GM03348 (cell line): Measurements from ENCODE around the gene PDE11A.

Source experiments
- DNase-seq: peaks from one replicate; pipeline ENCODE4 v3.0.0; 2012; ENCODE audit warnings: low spot score

The PDE11A gene

DNA sequence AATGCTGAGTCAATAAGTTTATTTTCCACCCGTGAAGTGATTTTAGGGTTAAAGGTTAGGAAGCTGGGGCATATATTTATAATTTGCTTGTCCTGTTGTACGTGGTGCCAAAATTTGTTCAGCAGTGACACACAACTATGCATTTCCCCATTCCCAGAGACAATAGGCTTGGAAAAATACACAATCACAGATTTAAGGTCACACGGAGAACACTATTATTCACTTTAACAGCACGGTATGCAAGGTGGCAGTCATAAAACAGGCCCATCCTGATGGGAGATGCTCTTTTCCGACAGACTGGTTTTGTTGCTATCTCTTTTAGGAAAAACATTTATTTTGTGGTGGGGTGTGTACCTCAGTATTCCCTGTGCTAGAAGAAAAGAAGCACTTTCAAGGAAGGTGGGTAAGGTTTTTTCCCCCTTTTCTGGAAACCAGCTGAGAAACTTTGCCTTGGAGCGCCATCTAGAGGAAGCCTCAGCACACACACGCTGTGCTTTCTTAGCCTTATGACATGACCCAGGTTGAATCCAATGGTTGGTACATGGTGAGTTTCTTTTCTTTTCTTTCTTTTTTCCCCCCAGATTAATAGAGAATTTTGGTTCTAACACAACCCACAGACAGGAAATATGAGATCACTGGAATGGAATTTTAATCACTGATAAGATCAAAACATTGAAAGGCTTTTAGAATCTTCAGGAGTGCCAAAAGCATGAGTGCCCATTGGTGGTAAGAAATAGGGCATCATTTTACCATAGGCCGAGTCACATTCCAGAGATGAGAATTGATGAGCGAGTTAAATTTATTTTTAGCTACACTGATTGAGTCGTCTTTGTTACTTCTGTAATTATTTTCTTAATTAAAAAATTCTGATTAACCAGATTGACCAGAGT, 347.9 kb downstream of the PDE11A start:
- peak; percentile 72 for DNase-seq

DNA sequence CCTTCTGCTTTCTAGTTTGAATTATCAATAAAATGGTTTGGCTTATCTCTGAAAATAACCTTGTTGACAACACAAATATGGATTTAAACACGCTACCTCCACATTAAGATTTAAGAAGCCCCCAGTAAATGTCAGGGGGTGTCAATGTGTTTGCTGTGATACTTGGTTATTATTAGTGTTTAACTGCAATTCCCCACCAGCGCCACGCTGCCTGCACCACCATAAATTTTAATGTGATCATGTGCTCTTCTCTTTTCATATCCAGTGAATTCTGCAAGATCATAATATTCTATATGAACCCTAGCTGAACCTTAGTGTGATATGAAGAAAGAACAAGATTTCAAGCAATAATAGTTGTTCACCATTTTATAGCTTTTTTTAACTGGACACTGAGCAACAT, 349.3 kb downstream of the PDE11A start:
- no peak for DNase-seq

DNA sequence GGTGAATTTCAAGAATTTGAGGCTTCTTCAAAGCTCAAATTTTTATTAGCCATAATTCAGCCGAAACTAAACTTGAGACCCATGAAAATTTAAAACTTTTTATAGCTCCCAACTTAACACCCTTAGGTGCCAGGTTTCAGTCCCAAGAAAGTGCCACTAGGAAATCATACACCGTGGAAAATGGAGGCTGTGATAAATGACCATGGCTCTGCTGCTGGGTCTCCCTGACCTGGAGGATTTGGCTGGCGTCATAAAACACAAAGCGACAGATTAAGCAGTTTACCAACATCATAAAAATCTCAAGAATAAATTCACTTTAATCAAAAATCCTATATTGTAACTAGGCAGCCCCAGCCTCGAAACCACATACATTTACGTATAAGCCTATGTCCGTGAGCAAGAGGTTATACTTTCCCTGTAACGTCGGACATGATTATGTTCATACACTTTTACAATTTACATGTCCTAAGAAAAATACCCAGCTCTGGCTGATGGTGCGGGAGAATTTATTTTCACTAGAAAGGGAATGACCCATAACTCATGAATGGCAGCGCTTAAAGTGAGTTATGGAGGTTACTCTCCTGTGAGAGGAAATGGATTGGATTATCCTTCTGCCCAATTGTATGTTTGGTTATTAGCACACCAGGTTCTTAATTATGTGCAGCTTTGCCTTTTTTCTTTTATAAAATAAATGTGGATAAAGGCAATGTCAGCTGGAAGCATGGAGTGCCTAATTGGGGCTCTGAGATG, 350.6 kb downstream of the PDE11A start:
- DNase-seq, result no peak

DNA sequence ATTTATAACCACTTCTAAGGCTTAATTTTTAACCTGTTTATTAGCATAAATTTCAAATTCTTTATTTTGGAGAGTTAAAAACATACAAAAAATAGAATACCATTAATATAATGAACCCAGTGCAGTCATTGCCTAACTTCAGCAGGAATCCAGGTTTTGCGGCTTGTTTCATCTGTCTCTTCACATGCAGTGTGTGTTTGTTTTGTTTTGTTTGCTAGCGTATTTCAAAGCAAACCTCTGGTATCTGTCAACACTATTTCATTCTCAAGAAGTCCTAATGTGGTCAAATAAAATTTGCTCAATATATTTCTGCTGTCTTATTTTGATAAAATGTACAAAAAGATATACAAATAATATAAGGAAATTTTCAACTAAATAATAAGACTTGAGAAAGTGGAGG, 351.5 kb downstream of the PDE11A start:
- DNase-seq, result no peak

DNA sequence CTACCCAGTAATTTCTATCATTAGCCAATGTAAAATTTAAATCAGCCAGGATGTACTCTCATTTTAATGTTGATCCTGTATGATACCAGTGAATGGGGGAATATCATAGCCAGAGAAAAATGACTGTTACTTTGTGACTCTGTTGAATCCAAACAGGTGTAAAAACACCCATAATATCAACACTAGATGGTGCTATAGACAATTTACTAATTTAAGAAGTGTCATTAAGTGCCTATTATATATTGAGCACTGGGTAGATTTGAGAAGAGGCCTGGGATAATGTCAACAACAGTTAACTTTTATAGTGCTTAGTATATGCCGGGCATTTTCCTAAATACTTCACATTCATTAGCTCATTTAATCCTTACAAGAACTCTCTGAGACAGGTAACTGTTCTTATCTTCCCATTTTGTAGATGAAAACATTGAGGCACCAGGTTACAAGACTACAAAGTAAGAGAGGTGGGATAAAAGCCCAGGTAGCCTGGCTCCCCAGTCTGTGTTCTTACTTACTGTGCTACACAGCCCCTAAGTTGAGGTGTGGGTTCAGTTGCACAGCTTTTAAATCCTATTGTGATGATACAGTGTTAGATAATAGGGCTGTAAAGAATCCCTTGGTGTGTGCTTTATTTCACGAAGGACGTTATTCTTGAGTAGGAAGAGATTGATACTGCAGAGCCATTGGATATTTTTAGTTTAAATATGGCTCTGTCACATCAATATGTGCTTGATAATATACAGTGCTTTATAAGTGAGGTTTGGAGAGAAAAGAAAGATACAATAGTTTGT, 354.6 kb downstream of the PDE11A start:
- no peak for DNase-seq

DNA sequence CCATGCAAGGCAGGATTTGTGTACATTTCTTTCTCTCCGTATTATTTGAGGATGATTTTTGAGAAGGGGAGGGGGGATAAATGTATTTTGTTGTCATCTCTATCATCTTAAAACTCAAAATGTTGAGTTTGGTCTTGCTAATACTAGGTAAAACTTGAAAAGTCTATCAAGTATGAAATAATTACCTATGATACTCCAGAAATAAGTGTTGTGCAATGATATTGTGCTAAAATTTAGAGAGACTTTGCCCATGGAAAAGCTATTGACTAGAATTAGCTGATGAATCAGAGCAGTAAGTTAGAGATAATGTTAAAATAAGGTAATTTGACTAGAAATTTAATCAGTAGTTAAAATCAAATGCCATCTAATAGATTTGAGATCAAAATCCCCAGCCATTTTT, 356.1 kb downstream of the PDE11A start:
- DNase-seq, result no peak

DNA sequence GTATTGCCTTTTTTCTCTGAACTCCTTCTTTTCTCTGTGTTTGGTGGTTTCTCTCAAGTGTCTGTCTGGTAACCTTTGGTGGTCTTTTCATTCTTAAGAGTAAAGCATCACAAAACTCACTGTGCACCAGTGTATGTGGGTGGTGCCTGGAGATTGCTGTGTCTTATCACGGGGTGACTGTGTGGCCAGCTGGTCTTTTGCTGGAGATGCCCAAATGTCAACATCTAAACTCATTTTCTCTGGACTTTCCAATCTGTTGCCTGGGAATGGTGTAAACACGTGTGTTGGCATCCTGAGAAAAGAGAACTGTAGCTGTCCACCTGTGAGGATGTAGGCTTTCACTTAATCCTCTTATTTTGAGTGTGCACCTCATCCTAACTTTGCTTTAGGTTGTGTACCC, 356.8 kb downstream of the PDE11A start:
- DNase-seq, result no peak

DNA sequence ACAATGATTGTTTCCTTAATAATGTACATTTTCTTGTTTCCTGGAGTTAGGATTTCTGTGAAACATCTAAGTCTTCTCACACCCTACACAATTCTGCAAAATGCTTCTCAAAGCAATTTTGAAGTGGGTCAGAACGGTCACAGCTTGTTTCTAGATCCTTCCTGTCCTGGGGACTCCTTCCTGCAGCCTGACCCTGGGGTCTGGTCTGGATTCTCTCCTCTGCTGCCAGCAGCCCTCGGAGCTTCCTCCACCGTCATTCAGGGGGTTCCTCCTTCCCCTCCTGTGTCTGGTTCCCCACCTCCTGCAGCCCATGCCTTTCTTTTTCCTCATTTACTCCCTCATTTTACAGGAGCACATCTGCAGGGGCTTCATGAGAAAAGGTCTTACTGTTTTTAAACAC, 357.9 kb downstream of the PDE11A start:
- no peak for DNase-seq

DNA sequence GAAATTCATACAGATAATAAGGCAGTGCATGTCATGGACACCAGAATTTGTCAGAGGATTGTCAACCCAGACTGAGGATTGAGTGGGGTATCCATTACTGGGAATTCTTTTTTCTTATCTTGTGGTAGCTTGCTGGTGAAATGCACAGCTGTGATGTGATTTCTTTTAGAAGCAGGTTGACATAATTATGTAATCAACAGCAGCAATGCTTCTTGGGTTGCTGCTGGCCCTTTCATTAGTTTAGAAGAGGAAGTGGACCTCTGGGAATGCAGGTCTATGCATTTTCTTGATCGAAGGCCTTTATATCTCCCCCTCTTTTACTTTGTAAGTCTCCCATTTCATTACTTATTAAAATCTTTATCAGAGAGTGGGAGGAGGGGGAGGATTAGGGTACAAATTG, 360.1 kb downstream of the PDE11A start:
- no peak for DNase-seq

DNA sequence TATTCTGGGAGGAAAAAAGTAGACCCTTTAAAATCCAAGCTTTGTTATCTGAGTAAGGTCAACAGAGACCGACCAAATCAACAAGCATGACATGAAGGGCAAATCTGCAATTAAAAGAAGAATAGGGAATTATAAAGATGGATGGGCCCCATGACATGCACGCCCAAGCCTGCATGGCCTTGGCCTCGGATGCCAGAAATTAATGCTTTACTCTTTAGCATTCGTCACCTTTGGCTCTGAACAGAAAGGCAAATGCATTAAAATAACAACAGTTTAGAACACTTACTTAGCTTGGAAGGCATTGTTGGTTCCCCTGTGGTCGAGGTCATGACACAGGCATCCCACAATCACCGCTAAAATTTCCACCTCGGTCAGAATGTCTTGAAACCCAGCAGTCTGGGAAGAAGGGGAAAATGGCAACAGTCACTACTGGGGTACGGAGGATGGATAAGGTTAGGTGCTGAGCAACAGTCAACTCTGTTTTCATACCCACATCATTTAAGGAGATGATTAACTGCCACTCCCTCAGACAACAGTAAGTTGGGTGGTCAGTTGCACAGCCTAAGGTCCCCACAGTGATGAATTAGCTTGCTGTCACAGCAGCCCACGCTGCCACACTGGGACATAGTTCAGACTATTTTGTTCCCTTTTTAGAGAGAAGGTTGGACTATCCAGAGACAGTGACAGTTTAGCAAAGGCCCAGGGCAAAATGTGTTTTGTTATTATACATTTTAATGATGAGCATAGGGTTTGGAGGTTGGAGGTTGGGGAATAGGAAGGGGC, 360.9 kb downstream of the PDE11A start:
- DNase-seq, result no peak

DNA sequence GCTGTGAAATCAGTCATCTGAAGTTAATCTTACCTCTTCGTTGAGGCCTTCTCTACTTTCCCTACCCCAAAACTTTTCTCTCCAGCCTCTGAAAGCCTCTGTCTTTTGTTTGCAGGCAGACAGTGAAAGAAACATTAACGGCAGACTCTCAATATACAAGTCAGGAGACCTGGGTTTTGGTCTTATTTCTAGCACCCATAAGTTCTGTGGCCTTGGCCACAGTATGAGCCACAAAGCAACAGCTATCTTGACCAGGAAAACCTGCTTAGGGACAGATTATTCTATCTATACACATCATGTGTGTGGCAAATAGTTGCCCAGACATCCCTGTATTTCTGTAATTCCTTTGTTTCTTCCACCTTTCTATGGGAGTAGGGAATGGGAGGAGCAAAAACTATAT, 361.7 kb downstream of the PDE11A start:
- DNase-seq, result no peak

DNA sequence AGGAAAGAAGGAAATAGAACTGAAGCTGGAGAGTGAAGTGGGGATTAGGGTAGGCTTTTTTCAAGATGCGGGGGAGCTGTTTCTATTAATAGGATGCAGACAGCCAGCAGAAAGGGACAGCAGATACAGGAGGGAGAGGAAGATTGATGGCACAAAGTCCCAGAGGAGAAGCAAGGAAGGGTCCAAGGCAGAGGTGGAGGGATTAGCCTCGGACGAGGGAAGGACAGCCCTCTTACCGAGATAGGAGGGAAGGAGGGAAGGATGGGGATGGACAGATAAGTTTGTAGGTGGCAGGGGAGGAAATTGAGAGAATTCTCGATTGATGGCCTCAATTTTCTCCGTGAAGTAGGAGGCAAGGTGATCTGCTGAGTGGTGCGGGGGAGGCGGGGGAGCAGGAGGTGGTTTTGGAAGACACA, 362.6 kb downstream of the PDE11A start:
- no peak for DNase-seq

DNA sequence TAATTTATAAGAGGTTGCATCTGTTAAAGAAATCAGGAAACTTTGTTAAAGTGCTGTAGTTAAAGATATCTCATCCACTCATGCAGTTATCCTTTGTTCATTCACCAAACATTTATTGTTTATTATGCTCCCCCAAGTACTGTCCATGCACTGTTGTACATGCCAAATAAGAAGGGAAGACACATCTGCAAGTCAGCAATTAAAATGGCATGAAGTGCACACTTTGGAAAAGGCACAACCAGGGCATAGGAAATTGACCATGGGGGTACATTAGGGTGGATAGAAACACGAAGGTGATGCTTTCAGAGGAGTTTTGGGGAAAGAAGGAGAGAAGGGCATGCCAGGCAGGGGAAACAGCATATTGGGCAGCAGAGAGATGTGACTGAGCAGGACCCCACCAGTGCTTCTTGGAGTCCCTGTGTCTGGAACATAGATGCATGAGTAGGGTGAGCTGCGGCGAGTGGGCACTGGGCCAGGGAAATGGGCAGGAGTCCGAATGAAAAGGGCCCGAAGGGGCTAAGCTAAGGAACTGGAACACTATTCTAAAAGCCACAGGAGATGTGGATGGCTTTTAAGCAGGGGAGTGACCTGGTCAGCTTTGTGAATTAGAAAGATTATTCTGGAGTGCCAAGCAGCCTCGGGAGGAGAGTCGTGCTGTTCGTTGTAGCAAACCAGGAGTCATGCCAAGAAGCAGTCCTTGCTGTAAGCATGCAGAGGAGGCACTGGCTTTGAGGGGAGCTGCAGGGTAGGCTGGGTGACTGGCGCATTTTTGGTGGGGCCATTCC, 363.7 kb downstream of the PDE11A start:
- no peak for DNase-seq

DNA sequence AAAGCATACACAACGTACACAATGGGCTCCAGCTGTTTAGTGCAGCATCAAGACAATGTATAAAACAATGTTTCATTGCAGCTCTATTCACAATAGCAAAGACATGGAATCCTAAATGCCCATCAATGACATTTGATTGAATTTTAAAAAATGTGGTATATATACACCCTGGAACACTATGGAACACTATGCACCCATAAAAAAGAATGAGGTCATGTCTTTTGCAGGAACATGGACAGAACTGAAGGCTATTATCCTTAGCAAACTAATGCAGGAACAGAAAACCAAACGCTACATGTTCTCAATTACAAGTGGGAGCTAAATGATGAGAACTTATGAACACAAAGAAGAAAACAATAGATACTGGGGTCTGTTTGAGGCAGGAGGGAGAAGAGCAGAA, 364.5 kb downstream of the PDE11A start:
- no peak for DNase-seq

DNA sequence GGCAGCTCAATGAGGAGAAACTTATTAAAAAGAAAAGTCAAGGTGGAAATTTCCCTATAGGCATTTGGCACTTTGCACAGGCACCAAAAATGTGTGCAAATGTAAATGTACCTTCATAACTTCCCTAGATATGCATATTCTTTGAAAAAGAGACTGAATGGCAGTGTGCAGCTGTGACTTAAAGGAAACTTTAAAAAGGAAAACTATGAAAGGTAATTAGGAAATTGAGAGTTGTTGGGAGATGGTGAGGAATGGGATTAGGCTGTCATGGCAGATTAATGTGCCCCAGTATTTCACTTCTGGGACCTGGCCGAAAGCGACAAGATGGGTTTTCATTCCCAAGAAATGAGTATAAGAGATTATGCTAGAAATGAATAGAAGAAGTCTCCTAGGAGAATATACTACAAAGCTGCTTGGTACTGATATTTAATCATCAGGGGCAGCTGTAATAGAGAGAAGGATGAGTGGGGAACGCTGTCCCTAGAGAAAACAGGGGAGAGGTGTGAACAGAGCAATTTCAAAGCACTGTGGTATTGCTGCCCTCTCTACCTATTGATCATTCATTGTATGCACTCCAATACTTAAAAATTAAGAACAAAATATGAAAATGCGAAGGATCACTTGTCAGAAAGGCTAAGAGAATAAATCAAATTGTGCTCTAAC, 366.9 kb downstream of the PDE11A start:
- no peak for DNase-seq

DNA sequence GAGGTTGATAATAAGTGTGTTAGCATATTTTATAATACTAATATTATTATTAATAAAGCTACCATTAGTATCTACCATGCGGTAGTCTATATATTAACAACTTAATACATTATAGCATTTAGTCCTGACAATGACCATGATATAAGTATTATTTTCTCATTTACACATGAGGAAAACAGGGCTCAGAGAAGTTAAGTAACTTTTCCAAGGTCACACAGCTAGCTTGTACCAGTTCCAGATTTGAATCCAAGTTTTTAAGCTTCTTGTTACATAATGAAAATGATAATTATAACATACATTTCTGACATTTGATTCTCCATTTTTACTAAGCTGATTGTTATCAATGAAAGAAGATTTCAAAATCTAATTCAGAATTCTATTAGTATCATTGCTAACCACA, 369.4 kb downstream of the PDE11A start:
- DNase-seq, result no peak

DNA sequence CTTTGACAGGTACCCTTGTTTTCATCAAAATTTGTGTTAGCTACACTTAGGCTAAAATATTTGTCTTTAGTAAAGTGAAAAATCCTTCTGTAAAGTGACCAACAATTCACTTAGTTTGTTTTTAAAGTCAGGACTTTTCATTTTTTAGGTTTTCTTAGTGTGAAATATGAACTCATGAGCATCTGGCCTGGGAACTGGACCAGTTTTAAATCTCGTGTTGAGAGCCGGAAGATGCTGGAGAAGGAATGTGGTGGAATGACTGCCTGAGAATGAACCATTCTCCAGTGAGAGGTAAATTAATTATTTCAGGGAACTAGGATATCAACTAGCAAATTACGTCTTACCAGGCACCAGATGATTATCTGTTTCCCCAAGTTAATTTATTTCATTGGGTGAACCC, 374.3 kb downstream of the PDE11A start:
- DNase-seq, result no peak

DNA sequence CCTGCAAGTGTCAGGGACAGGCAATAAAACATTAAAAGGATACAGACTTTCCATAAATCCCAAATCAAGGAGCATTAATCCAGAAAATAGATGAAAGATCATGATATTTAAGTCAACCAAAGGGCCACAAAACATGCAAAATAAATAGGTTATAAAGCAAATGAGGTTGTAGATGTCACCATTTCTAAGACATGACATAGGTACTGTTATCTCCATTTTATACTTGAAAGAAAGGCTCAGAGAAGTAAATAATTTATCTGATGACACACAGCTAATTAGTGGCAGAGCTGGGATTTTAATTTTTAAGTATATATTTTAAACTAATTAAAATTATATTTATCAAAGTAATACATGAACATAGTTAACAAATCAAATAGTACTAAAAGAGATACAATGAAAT, 378.2 kb downstream of the PDE11A start:
- DNase-seq, result no peak

DNA sequence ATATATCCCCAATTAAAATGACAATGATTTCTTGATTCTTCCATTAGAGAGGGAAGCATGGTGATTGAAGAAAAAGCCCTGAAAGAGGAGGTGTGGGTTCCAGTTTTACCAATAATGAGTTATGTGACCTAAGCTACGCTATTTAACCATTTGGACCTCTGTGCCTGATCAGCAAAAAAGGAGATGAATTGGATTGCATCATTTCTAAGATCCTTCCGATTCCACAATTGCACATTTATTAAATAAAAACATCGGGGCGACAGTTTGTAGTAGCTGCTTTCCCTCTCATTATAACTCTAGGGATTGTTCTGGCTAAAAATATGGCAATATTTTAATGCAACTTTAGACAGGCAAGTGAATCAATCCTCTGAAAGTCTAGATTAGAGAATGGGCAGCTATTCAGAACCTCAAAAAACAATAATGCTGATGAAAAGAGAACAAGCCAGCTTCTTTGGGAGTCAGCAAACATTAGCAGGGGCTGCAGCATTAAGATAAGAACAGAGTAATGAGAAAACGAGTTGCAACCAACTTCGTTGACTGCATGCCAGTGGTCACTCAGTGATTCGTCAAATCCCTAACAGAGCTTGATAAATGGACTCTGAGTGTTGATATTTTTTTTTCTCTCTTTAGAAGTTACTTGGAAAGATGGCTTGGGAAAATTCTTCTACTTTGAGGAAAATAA, 378.8 kb downstream of the PDE11A start:
- DNase-seq, result no peak

DNA sequence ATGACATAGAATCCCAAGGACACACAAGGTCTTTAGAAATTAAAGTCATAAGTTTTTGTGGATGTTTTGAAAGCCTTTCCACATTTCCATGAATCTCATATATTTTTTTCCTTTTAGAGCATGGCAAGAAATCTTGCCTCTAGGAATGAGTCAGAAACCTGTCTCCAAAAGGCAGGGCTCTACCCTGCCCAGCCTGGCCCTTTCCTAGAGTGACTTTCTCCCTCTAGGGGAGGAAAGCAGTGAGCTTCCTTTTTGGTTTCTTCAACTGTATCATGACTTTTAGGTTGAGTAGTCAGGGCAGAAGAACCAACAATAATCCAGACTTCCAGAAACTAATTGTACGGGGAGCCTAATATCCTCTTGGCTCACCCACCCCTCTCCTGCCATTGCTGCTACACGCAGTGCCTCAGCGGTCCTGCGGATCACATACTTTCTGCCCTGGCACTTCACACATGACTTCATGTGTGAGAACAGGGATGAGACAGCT, 379.8 kb downstream of the PDE11A start:
- peak; percentile 27 for DNase-seq
